Middle frontal gyrus (tissue), 1 donor: ENCODE results near the gene PKN2.
A peak's percentile ranks its signal among the peaks of the same experiment; 100 is the strongest.

ENCODE experiments used
- DNase-seq: peaks from one replicate; pipeline ENCODE4 v3.0.0-alpha.2; 2015; ENCODE audit warnings: low spot score; ENCODE audit errors: extremely low spot score

The PKN2 gene

DNA sequence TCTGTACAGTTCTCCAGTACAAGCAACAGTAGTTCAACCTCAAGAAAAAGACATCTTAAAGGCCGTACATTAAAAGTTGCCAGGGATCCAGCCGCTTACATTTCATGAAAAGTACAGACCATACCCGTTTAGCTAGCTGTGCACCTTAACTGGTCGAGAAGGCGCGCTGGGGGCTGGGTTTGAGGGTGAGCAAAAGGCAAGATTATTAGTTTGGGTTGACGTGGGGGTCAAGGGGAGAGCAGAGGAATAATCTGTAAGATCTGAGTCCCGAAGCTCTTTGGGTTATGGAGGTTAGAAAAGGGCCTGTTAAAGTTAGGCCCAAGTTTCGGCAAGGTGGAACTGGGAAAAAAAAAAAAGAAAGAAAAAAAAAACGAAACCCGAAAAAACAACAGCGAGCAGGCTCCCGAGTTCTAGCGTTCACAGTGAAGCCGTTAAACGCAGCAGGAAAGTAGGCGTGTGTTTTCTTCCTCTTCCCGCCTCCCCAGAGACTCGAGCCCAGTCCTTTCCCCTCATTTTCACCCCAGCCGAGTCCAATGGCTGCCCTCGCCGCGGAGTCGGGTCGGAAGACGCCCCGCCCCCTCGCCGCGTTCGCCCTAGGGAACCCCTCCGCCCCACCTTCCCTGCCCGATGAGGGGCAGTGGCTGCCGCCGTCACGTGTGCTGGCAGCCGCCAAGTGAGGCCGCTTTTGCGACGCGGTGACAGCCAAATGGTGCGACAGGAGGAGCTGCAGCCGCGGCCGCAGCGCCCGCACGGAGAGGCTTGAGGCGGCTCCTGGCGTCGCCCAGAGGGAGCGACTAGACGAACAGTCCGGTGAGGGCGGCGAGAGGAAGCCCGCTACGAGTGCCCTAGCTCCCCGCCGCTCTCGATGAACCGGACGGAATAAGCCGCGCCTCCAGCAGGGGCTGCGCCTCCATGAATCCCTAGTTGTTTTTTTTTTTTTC is at the start of gene PKN2:
Gene PKN2, plus strand, starts transcription at position 733 of the 941 bp plus-strand sequence. CDS start 308 bp downstream, outside the sequence.
- DNase-seq, result peak; percentile 94

GRCh38 chr1:88634538-88634937 is 49.5 kb upstream of the PKN2 start:
- no peak for DNase-seq

DNA sequence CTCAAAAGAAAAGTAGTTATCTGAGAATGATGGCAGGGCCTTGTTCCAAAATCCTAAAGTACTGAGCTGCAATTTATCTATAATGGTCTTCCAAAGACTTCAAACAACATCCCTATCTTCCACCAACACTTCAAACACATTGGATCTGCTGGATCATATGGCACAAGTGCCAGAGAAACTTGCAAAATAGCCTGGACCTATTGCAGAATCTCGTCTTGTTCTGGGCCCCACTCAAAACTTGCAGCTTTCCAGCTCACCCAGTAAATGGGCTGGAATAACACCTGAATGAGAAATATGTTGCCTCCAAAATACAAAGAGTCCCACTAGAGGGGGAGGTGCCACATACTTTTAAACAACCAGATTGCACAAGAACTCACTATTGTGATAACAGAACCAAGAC is 44.0 kb upstream of the PKN2 start:
- no peak for DNase-seq

DNA sequence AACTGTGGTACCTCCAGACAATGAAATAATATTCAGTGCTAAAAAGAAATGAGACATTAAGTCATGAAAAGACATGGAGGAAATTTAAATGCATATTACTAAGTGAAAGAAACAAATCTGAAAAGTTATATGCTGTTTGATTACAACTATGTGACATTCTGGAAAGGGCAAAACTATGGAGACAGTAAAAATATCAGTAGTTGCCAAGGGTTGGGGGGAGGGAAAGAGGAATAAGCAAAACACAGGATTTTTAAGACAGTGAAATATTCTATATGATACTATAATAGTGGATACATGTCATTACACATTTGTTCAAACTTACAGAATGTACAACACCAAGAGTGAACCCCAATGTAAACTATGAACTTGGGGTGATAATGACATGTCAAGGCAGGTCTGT is 38.2 kb upstream of the PKN2 start:
- no peak for DNase-seq

DNA sequence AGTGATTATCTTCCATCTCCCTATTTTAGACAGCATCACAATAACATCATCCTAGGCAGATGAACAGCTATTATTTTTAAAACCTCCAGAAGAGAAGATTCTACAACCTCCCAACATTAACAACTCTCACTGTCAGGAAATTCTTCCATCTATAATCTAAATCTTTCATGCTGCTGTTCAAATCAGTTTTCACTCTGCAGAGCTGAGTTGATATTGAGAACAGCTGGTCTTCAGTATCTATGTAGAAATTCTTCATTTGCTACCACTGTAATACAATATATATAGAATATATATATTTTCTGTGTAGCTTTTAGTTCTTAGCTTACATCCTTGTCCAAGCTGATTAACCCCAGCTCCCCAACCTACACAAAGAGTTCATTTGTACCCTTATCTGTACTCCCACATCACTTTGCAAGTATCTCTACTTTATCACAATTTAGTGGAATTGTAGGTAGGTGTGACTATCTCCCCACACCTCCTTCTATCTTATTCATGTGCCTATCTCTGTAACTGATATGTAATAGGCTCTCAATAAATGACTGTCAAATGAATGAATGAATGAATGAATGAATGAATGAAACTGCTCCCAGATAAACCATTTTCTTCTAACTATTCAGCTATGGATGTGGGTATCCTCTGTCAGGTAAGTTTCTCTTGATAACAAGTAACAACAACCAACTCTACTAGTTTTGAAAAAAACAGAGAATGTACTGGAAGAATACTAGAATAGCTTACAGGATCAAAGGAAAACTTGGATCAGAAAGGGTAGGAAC is 37.4 kb upstream of the PKN2 start:
- no peak for DNase-seq

- no peak for DNase-seq
Observed at GRCh38 chr1:88647249-88647645, 36.8 kb upstream of the PKN2 start.

DNA sequence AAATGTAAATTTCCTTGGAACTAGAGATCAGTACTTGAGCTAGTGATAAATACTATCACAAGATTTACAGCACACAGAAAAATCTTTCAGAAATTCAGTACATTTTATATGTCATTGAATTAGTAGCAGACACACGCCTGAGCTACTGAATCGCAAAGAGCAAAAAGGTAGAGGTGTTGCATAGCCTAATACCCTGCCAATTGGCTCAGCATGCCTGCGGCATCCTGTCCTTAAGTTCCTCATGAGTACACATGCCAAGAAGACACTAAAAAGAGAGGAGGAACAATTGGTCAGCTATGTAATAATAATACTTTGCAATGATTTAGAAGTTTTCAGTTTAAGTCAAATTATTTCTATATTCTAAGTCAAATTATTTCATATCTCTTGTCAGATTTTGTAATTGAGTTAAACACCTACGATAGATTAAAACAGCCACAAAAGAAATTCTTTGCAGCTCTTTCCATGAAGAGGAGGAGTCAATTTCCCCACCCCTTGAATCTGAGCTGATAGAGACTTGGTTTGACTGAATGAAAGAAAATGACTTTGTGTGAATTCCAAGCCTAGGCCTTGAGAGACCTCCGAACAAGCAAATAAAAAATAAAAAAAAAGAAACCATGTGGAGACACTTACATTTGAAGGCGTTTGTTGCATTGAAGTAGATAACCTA is 36.2 kb upstream of the PKN2 start:
- no peak for DNase-seq

DNA sequence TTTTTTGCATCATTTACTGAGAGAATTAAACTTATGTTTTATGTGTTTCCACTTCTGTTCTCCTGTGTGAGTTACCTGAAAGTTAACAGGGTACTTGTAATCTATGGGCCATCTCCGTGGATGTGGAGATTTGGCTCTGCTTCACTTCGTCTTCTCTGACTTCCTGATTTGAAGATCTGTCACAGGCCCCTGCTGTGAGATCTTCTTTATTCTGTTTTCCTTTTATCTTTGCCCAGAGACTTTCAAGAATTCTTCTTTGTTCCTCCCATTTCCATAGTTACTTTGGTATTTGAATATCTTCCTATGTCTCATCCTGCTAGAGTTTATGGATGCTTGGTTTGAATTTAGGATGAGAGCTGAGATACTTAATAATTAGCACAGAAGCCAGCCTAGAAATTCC is 35.4 kb upstream of the PKN2 start:
- DNase-seq, result no peak

GRCh38 chr1:88649932-88650331 is 34.1 kb upstream of the PKN2 start:
- no peak for DNase-seq

DNA sequence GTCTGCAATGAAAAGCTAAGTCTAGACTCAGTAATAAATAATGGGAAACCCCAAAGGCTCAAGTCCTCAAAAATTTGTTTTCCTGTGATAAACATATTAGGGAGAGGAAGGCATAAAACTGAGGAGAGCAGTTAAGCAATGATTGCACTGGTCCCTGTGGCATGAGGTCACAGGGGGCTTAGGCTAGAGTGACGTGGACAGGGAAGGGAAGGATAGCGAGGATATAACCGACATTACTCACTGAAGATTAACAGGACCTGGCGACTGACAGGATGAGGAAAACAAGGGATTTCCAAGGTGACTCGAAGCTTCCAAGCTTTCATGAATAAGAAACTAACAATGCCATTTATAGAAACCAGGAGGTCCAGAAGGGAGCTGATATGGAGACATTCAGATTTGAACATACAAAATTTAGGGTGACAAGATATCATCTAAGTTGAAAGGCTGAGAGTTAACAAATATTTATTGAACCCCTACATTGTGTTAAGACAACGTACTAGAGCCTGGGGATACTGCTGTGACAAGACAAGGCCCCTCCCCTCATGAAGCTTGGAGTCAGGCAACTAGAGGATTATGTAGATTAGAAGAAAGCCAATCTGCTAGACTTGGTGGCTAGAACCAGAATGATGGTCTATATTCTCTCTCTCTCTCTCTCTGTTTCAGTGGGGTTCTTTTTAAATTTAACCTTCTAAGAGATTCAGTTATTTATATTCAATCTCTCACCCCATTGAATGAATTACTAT is 33.2 kb upstream of the PKN2 start:
- DNase-seq, result no peak

DNA sequence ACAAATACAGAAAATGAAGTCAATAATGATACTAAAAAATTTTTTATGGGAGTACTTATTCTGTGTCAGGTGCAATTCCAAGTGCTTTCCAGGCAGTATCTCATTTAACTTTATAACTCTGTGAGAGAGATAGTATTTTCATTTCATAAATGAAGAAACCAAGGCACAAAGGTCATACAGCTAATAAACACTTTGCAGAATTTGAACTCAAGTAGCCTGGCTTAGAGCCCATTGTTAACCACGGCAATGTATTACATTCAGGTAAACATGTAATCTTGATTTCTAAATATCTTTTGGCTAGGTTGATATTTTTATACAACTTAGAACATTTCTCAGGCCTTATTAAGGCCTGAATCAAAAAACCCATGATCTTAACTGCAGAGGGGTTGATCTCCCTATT is 28.9 kb upstream of the PKN2 start:
- no peak for DNase-seq

DNA sequence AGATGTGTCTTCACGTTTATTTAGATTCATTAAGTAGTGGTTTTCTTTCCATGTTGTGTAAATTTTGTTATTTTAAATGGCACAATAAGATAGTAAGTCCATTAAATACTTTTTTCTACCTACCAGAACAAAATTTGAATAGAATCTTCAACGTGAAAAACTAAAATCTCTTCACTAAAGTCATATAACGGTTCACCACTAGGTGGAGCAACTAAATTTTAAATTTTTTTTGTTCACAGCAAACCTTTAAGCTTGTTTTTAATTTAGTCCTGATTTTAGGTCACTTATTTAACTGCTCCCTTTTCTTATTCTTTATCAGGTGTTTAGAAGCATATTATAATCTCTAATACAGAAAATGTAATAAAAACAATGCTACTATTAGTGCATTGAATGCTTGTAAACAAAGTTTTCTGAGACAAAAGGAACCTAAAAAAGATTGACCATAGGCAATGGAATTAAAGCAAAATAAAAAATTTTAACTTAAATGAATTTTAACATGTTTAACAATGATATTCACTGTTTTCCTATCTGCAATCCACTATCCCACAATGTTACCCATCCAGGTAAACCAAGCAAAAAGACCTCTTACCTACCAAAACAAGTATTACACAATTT is 28.3 kb upstream of the PKN2 start:
- DNase-seq, result peak; percentile 43

GRCh38 chr1:88658419-88658818 is 25.7 kb upstream of the PKN2 start:
- no peak for DNase-seq

GRCh38 chr1:88659552-88659951 is 24.5 kb upstream of the PKN2 start:
- DNase-seq, result no peak

DNA sequence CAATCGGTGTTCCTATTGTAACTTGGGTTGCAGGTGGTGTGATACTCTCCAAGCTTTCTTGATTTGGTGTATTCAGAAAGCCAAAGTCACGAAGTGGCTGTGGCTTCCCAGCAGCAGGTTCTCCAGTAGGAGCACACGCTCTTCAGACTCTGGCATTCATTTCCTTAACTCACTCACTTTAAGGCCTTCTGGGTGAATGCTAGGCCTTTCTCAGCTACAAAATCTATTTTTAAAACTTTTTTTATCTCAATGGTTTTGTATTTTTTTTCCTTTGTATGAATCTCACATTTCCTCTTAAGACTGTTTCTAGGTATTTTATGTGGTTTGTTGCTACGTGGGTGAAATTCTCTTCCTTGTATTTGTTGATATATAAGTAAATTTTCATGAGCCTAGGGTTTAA is 22.9 kb upstream of the PKN2 start:
- no peak for DNase-seq

- no peak for DNase-seq
Observed at GRCh38 chr1:88661951-88662699, 21.9 kb upstream of the PKN2 start.

- DNase-seq, result no peak
Observed at GRCh38 chr1:88662723-88663122, 21.4 kb upstream of the PKN2 start.

- DNase-seq, result no peak
Observed at GRCh38 chr1:88668405-88668804, 15.7 kb upstream of the PKN2 start.

GRCh38 chr1:88670462-88670861 is 13.6 kb upstream of the PKN2 start:
- DNase-seq, result no peak

DNA sequence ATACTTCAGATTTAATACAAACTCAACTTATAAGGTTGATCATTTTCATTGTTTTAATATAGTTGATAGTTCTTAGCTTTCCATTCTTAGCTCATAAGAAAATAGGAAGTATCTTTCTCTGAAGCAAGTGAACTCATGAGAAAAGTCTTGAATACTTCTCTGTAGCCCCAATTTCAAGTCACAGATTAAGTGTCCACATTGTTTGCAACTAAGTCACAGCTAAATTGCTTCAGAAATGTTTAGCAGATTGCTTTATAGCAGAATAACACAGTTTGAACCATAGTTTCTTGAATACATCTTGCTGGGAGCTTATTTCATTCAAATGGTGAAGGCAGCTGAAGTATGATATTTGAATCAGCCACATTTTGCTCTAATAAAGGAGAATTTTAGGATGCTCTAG is 10.6 kb upstream of the PKN2 start:
- DNase-seq, result no peak
